Fibroblast of skin of left quadriceps (primary cell): Measurements from ENCODE around the gene TOP2B.

ENCODE experiments used
- DNase-seq, 2 experiments: peaks; one replicate each; pipeline ENCODE4 v3.0.0-alpha.2; 2013; ENCODE audit warnings: low read depth in 2 of 2

The TOP2B gene

DNA sequence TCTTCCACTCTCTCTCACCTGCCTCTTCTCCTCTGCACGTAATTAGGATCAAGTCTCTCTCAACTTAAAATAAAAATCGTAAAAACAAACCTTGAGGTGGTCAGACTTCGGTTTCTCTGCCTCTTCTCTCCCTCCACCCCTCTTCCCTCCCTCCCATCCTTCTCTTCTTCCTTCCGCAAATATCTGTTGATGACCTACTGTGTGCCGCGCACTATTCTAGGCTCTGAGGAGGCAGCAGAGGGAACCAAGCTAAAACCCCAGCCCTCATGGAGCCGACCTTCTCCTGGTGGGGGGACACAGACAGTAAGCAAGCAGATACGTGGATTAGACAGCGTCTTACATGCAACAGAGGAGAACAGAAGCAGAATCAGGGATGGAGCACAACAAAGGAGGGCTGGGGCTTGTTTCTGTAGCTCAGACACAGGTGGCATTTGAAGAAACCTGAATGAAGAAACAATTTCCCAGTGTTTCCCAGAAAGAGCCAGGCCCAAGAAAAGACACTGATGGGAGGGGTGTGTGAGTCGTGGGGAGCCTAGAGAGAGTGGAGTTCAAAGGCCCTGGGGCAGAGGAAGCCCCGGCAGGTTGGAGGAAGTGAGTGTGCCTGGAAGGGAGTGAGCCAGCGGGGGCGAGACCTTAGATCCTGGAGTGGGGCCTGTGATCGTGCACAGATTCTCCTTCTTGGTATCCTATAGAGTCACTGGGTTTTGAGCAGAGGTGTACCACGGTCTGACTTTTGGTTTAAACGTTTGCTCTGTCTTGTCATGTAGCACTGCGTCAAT is 80.5 kb downstream of the TOP2B start:
- DNase-seq: no peak

DNA sequence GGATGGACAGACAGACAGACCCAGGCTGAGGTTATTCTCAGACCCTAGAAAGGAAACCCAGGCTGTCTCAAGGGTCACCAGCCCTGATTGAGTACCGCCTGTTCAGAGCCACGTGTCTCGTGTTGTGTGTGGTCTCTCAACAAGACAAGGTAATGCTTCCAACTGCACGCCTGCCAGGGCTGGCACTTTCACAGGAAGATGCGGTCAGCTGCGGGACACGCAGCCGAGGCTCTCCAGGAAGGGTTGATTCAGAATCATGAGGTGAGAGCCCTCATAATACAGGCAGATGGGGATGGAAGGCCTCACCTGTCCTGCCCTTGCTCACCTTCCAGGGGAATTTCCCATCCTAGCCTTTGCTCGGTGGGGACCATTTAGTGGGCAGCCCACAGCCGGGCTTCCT is 81.4 kb downstream of the TOP2B start:
- no peak for DNase-seq

DNA sequence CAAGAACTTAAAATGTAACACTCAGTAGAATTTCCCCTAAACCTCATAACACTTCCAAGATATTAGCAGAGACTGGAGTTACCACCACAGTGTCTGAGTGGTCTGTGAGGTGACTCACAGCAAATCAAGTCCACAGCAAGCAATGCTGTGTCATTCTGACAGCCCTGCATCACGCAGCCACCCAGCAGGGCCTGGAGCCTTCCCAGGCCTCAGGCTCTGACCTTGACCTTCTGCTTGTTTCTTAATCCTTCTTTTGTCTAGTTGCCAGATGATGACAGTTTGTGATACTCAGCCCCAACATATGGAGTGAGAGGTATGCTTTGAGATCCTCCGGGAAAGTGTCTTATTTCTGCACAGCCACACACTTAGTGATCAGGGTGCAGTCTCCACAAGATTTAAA is 82.5 kb downstream of the TOP2B start:
- no peak for DNase-seq

DNA sequence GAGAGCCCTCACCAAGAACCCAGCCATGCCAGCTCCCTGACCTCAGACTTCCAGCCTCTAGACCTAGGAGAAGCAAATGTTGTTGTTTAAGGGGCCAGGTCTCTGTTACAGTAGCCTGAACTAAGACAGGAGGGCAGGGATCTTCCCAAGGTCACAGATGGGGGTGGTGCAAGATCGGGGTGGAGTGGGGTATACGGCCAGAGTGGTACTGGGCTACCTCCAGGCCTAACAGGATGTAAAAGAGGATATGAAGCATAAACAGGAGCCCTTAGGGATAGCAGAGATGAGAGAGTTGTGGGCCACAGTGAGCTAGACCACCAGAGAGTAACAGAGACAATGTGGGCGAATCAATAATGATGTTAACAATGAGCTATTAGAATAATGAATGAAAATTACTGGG is 82.9 kb downstream of the TOP2B start:
- DNase-seq: no peak

DNA sequence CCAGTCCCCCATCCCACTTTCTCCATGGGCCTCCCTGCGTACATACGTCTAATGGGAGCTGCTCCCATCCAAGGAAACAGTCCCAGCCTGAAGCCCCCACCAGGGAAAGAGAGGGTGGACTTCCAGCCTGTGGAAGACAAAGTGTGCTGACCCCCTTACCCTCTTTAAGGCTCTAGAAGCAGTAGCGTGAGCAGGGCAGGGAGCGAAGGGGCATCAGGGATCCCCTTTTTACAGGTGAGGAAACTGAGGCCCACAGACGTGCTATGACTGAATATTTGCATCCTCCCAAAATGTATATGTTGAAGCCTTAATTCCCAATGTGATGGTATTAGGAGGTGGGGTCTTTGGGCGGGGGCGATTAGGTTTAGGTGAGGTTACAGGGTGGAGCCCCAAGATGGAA is 83.4 kb downstream of the TOP2B start:
- no peak for DNase-seq

DNA sequence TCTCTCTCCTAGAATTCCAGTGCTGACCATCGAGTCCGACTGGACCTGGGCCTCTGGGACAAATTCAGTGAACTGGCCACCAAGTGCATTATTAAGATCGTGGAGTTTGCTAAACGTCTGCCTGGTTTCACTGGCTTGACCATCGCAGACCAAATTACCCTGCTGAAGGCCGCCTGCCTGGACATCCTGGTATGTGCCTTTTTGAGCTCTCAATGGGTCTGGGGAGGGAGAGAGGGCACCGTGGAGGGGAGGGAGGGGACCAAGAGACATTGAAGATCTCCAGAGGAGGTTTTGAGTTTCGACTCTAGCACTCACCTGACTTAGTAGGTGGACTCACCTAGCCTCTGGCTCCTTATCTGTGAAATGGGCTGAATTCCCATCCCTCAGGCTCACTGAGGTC is 84.2 kb downstream of the TOP2B start:
- DNase-seq: no peak

DNA sequence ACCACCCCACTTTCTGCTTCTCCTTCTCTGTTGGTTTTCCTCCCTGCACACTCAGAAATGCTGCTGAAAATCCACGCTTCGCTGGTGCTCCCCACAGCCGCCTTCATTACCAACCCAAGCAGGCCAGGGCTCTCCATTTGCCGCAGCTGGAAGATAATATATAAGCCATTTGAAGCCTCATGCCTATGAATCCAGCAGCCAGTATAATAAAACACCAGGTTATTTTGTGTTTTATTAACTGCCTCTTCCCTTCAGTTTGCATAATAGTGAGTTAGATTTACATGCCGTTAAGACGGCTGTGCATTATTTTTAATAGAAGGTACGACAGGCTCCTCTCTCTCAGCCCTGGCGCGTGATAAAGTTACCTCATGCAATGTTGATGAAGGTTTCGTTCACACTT is 86.6 kb downstream of the TOP2B start:
- no peak for DNase-seq

DNA sequence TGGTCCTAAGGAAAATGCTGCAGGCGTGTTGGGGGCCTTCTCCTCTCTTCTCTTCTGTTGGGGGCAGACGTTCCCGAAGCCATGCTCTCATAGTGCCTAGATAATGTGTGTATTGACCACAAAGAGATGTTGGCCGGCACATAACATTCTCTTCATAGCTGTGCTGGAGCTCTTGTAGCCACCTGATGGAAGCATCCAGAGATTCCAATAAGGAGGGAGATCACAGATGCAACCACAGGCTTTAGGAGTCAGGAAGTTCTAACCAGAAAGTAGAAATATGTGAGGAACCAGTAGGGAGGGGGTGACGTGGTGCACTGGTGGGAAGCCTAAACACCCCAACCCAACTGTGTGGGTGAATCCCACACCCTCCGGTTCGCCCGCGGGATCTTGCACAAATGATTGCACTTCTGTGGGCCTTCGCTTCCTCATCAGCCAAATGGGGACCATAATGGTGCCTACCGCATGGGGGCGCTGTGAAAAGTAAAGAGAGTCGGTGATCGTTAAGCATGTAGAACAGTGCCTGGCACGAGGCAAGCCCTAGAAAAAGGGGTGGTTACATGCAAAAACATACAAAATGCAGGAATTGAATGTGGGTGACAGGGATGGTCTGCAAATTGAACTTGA is 87.8 kb downstream of the TOP2B start:
- DNase-seq: no peak

DNA sequence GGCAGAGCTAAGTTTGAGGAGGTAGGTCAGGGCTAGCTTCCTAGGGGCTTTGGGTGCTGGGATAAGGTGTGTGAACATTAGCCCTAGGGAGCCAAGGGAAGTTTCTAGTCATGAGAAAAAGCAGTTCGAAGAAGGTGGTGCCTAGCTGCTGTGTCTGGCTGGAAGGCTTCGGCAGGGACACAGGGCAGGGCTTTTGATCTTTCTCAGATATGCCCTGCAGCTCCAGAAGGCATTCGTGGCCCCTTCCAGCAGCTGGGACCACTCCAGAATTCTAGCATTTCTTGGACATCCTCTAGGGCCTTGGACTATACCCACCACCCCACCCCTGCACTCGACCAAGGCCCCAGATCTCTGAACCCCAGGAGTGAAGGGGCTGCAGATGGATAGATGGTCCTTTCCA is 88.6 kb downstream of the TOP2B start:
- DNase-seq: no peak

DNA sequence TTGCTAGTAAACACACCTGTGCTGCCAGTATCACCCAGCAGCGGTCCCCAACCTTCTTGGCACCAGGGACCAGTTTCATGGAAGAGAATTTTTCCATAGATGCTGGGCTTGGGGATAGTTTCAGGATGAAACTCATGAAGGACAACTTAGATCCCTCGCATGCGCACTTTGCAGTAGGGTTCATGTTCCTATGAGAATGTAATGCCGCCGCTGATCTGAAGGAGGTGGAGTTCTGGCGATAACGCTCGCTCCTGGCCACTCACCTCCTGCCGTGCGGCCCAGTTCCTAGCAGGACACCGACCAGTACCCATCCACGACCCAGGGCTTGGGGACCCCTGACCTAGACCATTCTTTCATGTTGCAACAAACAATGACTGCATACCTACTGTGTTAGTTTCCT is 89.7 kb downstream of the TOP2B start:
- DNase-seq: no peak

DNA sequence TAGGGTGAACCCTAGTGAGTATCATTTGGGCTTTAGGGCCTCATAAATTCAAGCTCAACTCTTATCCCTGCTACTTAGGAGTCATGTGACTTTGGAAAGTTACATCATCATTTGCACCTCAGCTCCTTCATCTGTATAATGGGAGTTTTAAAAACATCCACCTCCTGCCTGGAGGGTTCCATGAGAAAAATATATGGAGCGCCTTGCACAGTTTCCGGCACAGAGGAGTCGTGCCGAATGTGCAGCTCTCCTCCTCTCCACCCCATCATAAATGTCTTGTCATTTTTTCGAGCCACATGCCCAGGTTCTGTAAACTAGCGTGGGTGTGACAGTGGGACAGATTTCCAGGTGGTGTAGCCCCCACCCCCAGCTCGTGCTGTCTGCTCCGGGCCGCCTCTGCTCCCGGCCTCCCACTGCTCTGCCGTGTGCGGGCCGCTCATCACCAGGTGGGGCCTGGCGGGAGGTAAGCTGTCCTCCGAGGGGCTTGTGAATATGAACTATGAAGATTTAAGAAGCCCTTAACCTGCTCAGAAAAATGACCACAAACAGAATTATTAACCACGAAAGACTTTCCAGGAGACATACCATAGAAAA is 90.4 kb downstream of the TOP2B start:
- DNase-seq: no peak

DNA sequence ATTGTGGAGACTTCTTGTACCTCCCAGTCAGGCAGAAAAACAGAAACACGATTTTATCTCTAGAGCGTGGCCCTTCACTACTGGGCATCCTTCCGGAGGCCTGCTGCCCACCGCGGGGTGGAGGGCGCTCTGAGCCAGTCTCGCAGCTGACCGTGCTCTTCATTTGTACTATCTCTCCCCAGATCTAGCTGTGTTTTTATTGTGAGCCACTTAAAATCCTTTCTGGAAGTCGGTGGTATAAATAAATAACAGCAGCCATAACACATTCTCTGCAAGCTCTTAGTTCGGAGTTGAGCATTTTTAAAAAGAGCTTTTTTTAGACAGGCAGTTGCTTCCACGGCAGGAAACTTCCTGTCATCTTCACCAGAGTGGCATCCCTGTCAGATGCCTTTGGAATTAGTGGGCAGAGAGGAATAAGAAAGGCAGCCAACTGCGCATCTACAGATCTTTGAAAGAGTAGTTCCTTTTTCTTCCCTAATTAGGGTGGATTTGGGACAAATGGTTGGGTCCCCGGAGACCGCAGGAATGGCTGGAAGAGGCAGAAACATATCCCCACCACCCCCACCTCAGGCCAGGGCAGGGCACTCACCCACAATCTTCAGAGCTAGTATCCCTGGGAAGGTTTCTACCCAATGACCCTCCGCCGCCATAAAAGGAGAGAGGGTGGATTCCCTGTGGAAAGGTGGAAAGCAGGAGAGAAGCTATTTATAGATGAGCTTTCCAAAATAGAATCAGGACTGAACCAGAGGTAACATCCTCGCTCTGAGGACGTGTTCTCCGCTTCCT is 91.1 kb downstream of the TOP2B start:
- peak in 1 of 2 experiments; percentile 50 for DNase-seq

DNA sequence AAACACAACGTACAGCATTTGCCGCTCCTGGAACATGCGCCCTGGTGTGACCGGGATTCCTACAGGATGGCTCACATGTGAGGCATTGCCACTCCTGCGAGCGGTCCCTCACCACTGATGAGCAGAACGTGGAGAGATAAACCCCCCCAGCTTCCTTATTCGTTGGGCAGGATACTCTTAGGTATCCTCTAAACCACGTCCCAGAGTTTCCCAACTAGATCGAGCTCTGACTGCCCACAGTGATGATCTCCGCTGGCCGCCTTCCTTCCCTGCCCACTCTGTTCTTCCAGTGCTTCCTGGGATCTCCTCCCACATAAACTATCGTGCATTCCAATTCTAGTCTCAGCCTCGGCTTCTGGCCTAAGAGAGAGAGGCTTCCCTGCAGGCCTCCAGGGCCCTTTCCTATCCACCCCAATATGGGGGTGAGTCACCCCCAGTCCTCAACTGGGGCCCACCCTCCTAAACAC is 91.8 kb downstream of the TOP2B start:
- no peak for DNase-seq

DNA sequence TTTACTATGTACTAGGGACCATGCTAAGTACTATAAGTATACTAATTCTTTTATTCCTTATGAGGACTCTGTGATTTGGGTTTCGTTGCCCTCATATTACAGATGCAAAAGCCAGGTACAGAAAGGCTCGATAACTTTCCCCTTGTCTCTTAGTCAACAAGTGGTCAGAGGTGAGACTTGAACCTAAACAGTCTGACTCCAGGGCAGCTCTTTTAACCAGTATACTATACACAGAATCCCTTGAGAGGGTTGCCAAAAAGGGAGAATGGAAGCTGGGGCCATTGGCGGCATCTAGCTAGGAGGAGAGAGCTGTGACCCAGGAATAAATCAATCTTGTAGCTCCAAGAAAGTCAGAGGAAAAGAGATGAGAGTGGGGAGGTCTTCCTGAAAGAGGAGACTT is 92.4 kb downstream of the TOP2B start:
- no peak for DNase-seq

DNA sequence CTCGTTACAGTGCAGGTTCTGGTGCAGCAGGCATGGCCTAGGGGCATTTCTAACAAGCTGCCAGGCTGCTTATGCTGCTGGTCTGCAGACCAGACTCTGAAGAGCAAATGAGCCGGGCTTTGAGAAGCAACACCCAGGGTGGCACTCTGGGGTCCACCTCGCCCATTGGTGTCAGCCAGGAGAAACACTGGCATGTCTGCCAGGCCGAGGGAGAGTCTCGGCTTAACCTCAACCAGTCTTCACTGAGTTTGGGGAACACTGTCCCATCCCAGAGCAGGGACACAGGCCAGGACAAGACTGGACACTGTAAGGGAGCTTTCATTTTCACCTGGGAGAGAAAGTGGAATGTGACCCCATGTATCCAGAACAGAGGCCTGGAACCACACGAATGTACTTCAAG is 93.4 kb downstream of the TOP2B start:
- no peak for DNase-seq

DNA sequence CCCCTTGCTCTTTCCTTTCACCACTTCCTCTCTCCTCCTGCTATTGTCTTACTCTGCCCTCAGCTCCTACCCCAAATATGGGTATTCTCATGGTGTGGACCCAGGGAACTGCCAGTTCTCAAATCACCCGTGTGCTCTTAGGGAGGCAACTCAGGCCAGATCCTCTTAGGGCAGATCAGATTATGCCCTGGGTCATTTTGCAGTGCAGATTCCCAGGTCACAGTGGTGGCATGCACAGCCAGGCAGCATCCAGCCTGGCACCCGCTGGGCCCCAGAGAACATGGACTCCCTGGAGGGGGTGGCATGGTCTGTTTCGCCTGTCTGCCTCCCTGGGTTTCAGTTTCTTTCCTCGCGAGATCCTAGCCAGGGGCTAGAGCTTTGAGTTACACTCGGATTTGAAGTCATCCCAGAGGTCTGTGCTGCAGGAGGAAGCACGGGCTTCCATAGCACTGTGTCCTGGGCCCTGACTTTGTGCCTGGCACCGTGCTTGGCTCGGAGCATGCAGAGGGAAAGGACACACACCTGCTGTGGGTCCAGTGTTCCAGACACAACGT is 96.1 kb downstream of the TOP2B start:
- DNase-seq: no peak

DNA sequence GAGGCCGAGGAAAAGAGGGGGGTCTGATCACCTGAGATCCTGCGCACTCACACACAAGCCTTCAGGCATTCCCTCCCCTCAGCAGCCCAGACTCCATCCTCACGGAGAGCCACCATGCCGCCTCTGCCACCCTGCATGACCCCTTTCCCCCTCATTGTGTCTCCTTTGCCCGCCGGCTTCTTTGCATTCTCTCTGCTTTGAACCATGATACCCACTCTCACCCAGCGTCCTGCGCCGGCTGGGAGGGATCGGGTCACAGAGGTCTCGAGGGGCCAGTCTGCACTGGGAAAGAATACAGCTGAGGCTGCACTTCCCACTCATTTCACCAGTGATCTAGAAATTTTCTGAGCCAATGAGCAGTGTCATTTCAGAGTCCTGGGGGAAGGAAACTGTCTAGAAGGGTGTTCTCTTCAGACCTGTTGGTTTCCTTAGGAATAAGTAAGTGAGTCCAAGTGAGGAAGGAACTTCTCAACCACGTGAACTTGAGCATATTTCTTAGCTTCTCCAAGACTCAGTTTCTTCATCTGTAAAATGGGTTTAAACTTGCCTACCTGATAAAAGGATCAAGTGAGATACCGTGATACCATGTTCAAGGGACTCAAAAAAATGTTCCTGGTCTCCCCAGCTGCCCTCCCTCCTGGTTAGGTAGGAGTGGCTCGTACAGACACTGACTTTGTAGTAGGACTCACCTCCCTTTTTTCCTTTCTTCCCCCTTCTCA is 96.7 kb downstream of the TOP2B start:
- DNase-seq: no peak

DNA sequence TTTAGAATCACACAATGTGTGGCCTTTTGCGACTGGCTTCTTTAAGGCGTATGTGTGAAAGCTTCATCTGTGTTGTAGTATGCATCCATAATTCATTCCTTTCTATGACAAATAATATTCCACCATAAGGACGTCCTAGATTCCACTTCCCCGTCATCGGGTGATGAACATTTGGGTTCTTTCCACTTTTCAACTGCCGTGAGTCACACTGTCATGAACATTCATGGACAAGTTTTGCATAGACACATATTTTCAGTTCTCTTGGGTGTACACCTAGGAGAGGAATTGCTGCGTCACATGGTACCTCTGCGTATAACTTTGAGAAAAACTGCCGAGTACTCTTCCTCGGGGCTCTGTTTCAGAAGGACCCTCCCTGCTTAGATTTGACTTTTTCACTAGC is 97.3 kb downstream of the TOP2B start:
- peak in 1 of 2 experiments; percentile 45 for DNase-seq

DNA sequence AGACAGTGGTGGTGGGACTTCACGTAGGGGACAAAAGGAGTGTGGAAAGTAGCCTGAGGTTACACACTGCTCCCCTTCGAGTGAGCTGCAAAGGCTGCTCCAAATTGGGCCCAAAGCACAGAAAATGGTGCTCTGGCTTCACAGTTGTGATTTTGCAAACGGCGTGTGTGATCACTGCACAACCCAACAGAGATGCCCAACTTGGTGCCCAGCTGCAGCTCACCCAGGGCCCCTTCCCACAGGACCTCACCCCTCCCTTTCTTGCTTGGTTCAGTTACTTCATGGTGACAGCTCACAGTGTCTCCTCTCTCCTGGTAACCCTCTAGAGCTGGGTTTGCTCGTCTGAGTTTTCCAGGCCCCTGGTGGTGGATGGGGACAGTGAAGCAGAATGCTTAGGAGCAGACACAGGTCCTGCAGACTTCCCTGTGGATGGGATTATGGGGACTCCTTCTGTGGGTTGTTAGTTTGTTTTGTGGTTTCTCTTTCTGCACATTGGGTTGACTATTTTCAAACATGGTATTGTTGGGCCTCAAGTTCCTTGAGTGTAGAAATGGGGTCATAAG is 98.3 kb downstream of the TOP2B start:
- no peak for DNase-seq

DNA sequence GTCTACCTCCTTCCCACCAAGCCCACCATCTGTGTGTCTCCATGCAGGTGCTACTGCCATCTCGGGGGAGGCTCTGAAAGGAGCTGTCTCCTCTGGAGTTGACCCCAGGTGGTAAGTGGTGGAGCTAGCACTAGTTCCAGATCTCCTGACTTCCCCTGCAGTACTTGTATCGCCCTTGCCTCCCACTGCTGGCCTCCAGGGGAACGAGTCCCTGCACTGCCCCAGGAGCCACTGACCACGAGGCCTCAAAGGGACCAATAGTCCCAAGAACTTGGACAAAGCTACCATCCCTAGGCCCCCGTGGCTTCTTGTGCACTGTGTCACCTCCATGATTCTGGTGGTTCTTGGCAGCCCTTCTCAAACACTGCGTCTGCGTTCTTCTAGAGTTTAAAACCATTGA is 98.9 kb downstream of the TOP2B start:
- DNase-seq: no peak

DNA sequence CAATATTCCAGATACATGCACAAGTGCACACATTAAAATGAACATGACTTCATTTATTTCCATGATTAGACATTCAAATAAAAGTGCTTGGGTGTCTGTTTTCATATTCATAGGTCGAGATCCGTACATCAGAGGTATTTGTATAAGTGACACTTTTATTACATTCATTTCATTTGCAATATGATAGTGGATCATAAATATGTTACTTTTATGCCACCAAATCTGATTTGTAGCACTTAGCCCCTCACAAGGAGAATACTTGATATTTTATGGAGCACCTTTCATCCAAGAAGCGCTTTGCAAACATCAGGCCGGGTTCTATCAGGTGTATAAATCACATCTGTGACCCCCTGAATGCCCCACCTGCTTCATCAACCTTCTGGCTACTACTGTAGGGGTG is 100.6 kb downstream of the TOP2B start:
- no peak for DNase-seq
